ENCODE data around the gene USP5.
"Not testable (repeated sequence)": the region's sequence is repeated elsewhere in the genome, so short reads cannot be mapped to it uniquely, and the experiment has no call there.

The USP5 gene

DNA sequence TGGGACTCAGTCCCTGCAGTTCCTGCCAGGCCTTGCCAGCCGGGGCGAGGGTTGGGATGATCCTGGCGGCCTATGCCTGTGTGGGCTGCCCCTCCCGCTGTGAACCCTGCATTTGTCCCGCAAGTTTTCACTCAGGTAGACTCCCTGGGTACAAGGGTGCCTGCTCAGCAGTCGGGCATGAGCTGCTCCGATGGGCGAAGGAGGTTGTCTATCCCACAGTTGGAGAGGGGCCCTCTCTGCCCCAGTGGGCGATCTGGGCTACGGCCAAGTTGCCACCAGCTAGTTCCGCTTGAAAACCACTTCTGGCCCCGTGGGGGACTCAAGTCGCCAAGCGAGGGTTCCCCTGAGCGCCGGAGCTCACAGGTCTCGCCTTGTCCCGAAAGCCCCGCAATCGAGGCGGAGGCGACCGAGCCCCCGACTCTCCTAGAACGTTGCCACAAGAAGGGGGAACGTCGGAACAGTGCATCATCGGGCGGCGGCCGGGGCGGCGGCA is 15.0 kb downstream of the USP5 start:
- no peak for FAIRE-seq

- FAIRE-seq = no peak
Measured at GRCh38 chr12:6867413-6868210, 15.7 kb downstream of the USP5 start, which contains the start of gene TPI1. Gene TPI1 (plus strand): TSS chr12:6867531. CDS start chr12:6867567, 36 bp downstream.

DNA sequence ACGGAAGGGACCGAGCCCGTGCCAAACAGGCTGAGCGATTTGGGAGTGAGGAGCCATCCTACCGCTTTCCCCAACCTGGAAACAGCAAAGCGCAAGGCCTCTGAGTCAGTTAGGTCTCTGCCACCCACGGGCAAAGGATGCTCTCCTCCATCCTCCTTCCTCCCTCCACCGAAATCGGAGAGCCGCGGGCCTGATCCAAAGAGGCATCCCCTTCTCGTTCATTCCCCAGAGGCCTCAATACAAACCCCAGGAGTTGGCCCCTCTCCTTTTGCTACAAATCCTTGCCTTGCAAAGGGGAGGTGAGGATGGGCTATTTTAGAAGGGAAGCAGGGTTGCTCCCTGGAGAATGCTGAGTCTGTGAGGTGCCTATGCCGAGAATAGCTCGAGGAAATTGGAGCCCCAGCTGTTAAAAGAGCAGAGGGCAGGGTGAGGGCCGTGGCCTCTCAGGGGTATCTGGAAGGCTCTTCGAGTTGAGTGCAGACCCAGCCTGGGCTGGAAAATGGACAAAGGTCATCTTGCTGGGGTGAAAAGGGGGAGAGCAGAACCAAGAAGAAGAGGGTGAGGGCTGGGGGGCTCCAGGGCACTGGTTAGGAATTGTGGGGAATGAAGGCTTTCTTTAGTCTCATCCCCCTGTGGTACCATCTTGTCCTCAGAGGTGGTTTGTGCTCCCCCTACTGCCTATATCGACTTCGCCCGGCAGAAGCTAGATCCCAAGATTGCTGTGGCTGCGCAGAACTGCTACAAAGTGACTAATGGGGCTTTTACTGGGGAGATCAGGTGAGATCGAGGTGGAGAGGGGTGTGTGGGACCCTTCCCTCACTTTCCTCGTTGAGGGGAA is 16.5 kb downstream of the USP5 start:
- FAIRE-seq = no peak

GRCh38 chr12:6869049-6870021 is 17.4 kb downstream of the USP5 start:
- no peak for FAIRE-seq

DNA sequence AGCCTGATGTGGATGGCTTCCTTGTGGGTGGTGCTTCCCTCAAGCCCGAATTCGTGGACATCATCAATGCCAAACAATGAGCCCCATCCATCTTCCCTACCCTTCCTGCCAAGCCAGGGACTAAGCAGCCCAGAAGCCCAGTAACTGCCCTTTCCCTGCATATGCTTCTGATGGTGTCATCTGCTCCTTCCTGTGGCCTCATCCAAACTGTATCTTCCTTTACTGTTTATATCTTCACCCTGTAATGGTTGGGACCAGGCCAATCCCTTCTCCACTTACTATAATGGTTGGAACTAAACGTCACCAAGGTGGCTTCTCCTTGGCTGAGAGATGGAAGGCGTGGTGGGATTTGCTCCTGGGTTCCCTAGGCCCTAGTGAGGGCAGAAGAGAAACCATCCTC is 18.4 kb downstream of the USP5 start:
- not testable (repeated sequence) for FAIRE-seq

GRCh38 chr12:6871052-6871957 is 19.4 kb downstream of the USP5 start:
- FAIRE-seq = no peak

DNA sequence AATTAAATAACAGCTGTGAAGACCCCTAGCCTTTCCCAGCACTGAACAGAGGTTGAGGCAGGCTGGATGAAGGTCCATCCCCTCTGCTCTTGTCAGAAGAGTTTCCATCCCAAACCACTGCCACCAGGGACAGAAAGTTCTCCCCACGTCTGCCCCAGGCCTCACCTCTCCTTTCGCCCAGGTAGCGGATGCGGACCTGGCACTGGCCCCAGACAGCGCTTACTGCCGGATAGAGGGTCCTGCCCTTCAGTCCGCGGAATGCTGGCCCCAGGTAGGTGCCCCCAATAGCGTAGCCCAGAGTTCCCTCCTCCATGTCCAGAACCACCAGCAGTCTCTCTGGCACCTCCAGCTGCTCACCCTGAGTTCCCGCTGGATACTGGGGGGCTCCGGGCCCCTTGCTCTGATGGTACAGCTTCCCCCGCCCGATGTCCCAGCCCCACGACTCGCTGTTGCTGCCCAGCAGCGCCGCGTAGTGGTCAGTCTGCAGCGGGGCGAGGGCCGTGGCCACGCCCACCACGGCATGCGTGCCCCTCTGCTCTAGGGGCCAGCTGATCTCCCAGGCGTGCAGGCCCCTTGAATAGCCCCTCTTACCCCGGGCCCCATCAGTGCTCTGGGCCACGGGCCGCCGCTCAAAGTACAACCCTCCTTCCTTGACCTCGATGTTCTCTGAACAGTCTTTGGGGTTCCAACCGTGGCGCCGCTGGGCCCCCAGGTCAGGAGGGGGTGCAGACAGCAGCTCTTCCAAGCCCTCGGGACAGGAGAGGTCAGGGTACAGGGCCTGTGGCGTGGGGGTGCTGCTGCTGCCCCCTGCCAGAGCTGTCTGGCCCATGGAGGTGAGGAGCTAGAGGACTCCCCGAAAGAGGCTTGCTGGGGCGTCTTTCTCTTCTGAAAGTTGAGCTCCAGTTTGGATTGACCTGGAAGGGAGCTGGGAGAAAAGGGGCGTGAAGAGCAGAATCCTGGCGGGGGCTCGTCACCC is 20.4 kb downstream of the USP5 start:
- FAIRE-seq = no peak

- no peak for FAIRE-seq
Measured at GRCh38 chr12:6873094-6874014, 21.4 kb downstream of the USP5 start, which contains the start of gene SPSB2. Gene SPSB2 (minus strand): TSS chr12:6873303. CDS start chr12:6872901, 402 bp downstream.

DNA sequence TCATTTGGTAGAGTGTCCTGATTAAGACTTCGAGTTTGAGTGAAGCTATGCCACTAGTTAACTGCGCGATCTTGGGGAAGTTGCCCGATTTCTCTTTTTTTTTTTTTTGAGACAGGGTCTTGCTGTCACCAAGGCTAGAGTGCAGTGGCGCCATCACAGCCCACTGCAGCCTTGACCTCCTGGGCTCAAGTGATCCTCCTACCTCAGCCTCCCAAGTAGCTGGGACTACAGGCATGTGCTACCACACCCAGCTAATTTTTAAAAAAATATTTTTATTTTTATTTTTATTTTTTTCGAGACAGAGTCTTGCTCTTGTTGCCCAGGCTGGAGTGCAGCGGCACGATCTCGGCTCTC is 22.0 kb downstream of the USP5 start:
- not testable (repeated sequence) for FAIRE-seq

DNA sequence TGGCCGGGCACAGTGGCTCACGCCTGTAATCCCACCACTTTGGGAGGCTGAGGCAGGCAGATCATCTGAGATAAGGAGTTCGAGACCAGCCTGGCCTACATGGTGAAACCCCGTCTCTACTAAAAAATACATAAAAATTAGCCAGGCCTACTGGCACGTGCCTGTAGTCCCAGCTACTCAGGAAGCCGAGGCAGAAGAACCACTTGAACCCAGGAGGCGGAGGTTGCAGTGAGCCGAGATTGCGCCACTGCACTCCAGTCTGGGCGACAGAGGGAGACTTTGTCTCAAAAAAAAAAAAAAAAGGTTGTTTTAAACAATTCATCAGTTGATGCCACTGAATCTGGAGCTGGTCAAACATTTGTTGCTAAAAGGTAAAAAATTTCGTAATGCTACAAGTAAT is 27.9 kb downstream of the USP5 start:
- not testable (repeated sequence) for FAIRE-seq

GRCh38 chr12:6883252-6883651 is 31.3 kb downstream of the USP5 start:
- FAIRE-seq = no peak

GRCh38 chr12:6883683-6884082 is 31.7 kb downstream of the USP5 start:
- FAIRE-seq = no peak

DNA sequence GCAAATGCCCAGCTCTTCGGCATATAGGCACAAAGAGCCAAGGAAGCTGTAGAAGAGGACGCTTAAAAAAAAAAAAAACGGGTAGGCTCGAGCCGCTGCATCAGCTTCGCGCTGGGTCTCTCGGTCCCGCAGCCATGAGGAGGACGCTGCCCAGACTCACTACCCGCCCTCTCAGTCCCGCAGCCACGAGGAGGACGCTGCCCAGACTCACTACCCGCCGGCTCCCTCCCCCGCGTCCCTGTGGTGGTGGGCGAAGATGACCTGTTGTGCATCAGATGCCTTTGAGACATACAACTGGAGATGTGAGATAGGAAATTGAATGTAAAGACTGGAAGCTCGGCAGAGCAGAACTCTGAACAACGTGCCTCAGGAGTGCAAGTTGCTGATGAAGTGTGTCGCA is 32.6 kb downstream of the USP5 start:
- FAIRE-seq = no peak

- FAIRE-seq = not testable (repeated sequence)
Measured at GRCh38 chr12:6886206-6886999, 34.5 kb downstream of the USP5 start.

DNA sequence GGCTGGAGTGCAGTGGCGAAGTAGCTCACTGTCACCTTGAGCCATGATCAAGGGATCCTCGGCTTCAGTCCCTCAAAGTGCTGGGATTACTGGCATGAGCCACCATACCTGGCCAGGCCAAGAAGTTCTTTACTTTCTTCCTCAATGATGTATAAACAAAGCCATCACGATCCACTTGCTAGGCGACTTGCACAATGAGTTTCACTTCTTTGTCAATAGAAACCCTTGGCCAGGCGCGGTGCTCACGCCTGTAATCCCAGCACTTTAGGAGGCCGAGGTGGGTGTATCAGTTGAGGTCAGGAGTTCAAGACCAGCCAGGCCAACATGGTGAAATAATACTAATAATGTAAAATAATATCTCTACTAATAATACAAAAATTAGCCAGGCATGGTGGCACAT is 35.5 kb downstream of the USP5 start:
- FAIRE-seq = no peak

- no peak for FAIRE-seq
Measured at GRCh38 chr12:6888360-6888759, 36.4 kb downstream of the USP5 start.

GRCh38 chr12:6888794-6889193 is 36.8 kb downstream of the USP5 start:
- not testable (repeated sequence) for FAIRE-seq
